Frontal cortex (tissue), 4 donors: ENCODE data around the gene PATJ. TPM values are rescaled to one million over a fixed set of nuclear protein-coding genes. Genes with fewer than 3 reads are reported as not detected.

Experiments
- DNase-seq, 2 donors: peaks; one replicate each; pipeline ENCODE4 v3.0.0; 2012; ENCODE audit warnings: low spot score in 2 of 2
- FAIRE-seq: peaks from 2 replicates; lab custom pipeline; 2012; peaks lifted over from hg19 to GRCh38; lab: Jason Lieb, UNC
- total RNA-seq: library from RNA; depleted of rRNA; stranded (reverse); fragments of >200 nt; gene quantifications from one replicate; pipeline ENCODE4 v1.2.3, GENCODE V29; 2014
- donor health status: control.
- donor health status: control.
- donor health status: control.

The PATJ gene
- total RNA-seq, 1 donor from 2014 or later, result 24.1 TPM

GRCh38 chr1:62064829-62065407 is 322.6 kb downstream of the PATJ start:
- FAIRE-seq (no peak), DNase-seq (no peak)

DNA sequence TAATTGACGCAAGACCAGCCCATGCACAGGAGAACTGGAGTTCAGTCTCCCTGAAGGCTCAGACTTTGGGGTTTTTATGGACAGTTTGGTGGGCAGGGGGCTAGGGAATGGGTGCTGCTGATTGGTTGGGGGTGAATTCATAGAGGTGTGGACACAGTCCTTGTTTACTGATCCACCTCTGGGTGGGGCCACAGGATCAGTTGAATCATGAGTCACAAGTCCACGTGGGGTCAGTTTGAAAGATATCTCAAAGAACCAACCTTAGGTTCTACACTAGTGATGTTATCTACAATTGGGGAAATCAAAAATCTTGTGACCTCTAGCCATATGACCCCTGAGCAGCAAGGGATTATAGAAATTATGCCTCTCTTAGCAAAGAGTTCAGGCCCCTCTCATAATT is 324.4 kb downstream of the PATJ start:
- no peak for FAIRE-seq
- no peak for DNase-seq

GRCh38 chr1:62068416-62068843 is 326.1 kb downstream of the PATJ start:
- DNase-seq (no peak), FAIRE-seq (no peak)

DNA sequence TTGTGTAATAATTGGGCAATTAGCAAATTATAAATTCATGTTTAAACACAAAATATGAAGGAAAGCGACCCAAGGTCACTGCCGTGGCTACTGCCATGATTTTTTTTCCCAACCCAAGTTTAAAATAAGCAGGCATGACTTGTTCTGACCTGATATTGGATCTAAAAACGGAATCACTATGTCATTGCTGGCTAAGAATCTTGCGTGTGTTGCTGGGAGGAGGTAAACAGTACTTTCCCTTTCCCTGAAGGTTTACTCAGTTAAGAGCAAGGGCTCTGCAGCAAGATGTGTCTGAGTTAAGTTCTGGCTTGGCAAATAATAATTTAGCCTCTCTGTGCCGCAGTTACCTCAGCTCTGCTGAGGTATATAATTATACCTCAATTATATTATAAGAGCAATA is 326.7 kb downstream of the PATJ start:
- DNase-seq (no peak), FAIRE-seq (no peak)

DNA sequence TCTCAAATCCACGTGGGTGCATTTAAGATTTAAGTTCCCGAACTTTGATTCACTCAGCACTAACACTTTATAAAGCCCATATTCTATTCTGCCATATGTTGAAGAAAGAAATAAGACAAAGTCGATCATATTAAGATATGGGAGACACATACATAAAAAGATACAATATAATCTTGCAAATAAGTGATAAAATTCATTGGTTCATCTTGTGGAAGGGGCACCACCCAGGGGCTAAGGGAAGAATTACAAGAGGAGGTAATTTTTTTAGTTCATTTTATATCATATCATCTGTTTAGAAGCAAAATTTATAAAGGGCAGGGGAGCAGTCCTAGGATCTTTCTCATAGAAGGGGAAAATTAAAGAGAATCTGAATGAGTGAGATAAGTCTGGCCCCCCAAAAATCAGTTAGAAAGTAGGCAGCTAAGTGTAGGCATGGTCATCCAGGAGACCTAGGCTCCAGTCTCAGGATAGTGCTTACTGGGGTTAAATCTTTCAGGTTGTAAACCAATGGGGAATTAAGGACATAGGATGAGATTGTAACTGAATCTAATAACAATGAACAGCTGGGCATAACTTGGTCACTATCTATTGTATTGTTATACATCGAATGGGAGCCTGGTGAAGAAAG is 328.2 kb downstream of the PATJ start:
- FAIRE-seq, result no peak

GRCh38 chr1:62071695-62072094 is 329.4 kb downstream of the PATJ start:
- FAIRE-seq, result no peak
- no peak for DNase-seq

More for the DNA sequence above, 328.2 kb downstream of the PATJ start:
- DNase-seq, result no peak

GRCh38 chr1:62076286-62076685 is 334.0 kb downstream of the PATJ start:
- FAIRE-seq (no peak), DNase-seq (no peak)

- no peak for FAIRE-seq
- peak in 1 of 2 donors; percentile 7 for DNase-seq
Measured at GRCh38 chr1:62077821-62078220, 335.5 kb downstream of the PATJ start.

- FAIRE-seq (no peak), DNase-seq (peak in 1 of 2 donors; percentile 4)
Measured at GRCh38 chr1:62082456-62083363, 340.4 kb downstream of the PATJ start.

DNA sequence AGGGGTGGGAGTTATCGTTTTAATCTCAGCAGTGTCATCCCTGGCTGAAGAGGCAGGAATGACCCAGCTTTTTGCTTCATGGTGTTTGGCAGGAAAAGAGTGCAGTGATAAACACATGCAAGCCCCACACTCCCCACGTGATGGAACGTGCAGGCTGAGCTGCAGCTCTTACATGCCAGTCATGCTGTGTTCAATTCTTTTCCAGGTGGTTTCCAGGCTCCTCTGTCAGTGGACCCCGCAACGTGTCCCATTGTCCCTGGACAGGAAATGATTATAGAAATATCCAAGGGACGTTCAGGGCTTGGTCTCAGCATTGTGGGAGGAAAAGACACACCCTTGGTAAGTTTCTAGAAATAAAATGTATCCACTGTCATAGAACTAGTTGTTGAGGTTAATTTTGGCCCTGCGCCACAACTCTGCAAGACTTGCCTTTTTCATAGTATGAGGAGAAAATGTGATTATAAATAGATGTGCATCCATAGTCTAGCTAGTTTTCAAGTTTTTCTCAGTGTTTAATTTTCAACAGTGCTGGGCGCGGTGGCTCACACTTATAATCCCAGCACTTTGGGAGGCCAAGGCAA is 342.1 kb downstream of the PATJ start:
- DNase-seq (no peak), FAIRE-seq (no peak)

DNA sequence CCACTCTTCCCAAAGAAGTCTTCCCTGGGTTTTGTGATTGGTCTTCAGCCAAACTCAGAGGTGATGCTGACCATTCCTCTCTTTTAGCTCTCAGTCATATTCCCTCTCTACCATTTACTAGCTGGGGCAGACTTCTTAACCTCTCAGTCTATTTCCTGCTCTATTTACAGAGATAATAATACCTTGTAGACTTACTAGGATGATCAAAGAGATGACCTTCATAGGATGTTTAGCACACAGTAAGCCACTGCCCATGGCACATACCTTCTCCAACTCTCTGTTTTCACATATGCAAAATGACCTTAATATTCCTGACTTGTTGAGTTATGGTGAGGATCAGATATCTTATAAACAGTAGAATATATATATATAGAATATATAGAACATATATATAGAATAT is 346.2 kb downstream of the PATJ start:
- no peak for DNase-seq
- no peak for FAIRE-seq

GRCh38 chr1:62089570-62089969 is 347.3 kb downstream of the PATJ start:
- no peak for FAIRE-seq
- DNase-seq, result no peak

DNA sequence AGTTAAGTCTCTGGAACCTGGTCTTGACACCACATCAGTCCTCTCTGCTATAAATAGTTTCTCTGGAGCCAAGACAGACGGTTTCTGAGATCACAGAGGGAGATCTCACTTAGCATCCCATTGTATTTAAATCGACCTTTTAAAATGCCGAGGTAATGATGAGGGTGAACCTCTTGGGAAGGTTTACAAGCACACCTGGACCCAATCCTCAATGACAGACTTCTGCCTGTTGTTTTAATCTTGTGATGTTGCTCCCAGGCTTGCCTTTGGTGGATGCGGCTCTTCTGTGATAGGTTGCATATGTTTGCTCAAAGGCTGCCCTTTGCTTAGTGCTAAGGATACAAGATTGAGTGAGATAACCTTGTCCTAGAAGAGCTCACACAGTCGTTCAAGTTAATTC is 347.7 kb downstream of the PATJ start:
- no peak for DNase-seq
- FAIRE-seq, result no peak

DNA sequence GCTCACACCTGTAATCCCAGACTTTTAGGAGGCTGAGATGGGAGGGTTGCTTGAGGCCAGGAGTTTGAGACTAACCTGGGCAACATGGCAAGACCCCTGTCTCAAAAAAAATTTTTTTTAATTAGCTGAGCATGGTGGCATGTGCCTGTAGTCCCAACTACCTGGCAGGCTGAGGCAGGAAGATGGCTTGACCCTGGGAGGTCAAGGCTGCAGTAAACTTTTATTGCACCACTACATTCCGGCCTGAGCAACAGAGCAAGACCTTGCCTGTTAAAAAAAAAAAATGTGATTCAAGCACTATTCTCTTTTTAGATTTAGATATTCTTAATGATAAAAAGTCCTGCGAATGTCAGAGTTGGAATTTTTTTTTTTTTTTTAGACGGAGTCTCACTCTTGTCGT is 349.8 kb downstream of the PATJ start:
- DNase-seq (no peak), FAIRE-seq (no peak)

DNA sequence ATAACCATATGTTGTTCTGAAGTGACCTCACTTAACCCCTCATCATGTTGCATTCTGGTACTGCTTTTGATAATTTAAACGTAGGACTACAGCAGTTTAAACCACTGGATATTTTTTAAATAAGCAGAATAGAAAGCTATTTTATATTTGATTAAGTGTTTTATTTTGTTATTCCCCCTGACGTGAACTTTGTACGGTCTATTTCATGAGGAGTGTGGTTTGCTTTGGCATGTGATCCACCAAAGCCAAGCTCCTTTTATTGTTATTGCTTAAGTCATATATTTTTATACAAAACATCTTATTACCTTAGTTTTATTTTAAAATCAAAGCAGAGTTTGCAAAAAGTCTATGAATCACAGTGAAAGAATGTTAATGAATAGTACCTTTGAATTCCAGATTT is 351.0 kb downstream of the PATJ start:
- DNase-seq, result no peak
- FAIRE-seq, result no peak

DNA sequence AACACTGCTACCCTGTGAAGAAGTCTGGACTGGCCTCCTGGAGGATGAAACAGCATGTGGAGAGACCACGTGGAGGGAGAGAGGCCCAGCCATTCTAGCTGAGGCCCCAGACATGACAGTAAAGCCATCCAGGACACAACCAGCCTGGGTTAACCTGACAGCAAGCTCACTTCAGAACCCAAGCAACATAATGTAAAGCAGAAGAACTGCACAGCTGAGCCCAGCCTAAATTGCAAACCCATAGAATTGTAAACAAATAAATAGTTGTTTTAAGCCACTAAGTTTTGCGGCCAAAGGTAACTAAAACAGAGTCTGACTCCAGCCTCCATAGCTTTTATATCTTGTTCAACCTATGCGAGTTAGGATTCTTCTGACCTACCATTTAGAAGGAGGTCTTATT is 355.2 kb downstream of the PATJ start:
- DNase-seq, result no peak
- no peak for FAIRE-seq

GRCh38 chr1:62100442-62100841 is 358.2 kb downstream of the PATJ start:
- no peak for DNase-seq
- no peak for FAIRE-seq

DNA sequence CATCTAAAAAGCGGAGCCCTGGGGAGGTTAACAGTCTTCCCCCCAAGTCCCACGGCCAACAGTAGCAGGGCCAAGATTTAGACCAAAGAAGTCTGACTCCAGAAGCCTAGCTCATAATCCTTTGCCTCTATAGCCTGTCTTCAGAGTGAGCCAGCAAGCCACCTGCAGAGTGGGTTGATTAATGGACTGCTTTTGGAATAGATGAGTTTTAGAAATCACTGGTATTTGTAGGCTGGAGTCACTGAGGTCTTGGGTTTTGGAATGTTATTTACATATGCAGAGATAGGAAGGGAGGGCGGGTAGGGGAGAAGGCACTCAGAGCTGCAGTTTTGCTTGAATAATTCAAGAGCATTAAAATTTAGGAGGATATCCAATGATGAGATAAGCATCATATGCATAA is 361.6 kb downstream of the PATJ start:
- FAIRE-seq, result no peak

DNA sequence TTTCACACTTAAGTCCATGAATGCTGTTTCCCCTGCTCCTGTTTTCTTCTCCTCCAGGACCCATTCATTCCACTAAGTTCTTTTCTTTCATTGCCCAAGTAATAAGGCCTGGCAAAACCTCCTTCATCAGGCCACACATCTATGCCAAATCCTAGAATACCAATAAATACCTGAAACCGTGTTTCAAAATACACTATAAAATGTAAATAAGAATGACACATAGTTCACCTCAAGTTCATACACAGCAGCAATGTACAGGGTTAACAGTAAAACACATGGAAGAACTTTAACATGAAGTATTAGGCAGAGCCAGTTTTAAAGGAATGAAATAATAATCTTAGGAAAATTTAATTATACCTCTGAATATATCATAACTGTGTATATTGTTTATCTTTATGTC is 365.6 kb downstream of the PATJ start:
- no peak for FAIRE-seq
- no peak for DNase-seq

More for the DNA sequence above, 361.6 kb downstream of the PATJ start:
- DNase-seq, result no peak

GRCh38 chr1:62109124-62109523 is 366.8 kb downstream of the PATJ start:
- FAIRE-seq, result no peak
- no peak for DNase-seq
